Measurements from ENCODE around the gene HSD17B11.
"Not testable (repeated sequence)": the region's sequence is repeated elsewhere in the genome, so short reads cannot be mapped to it uniquely, and the experiment has no call there.

The HSD17B11 gene

GRCh38 chr4:87305562-87305961 is 85.4 kb downstream of the HSD17B11 start:
- no peak for DNase-seq (ENCODE audit: low read depth, low spot score)

GRCh38 chr4:87304745-87305432 is 86.1 kb downstream of the HSD17B11 start:
- no peak for DNase-seq (ENCODE audit: low read depth, low spot score)

GRCh38 chr4:87299898-87300297 is 91.1 kb downstream of the HSD17B11 start:
- no peak for DNase-seq (ENCODE audit: low read depth, low spot score)

GRCh38 chr4:87298362-87298761 is 92.6 kb downstream of the HSD17B11 start:
- no peak for DNase-seq (ENCODE audit: low read depth, low spot score)

GRCh38 chr4:87294911-87295310 is 96.1 kb downstream of the HSD17B11 start:
- not testable (repeated sequence) for DNase-seq (ENCODE audit: low read depth, low spot score)

- not testable (repeated sequence) for DNase-seq (ENCODE audit: low read depth, low spot score)
Observed at GRCh38 chr4:87293889-87294288, 97.1 kb downstream of the HSD17B11 start.

GRCh38 chr4:87286970-87287369 is 104.0 kb downstream of the HSD17B11 start:
- no peak for DNase-seq (ENCODE audit: low read depth, low spot score)
